Rectal smooth muscle tissue (tissue), 1 donor: ENCODE data around the gene BANF2.

Experiments
- H3K27ac ChIP-seq: one replicate; pipeline ENCODE4 v1.7.0; 2013; ENCODE audit warnings: low read depth, low read length, inconsistent platforms
- H3K27me3 ChIP-seq: one replicate; pipeline ENCODE4 v1.7.0; 2013; ENCODE audit warnings: low read length; ENCODE audit not compliant: control insufficient read depth, insufficient read depth
- H3K36me3 ChIP-seq: one replicate; pipeline ENCODE4 v1.7.0; 2013; ENCODE audit warnings: low read length; ENCODE audit not compliant: control insufficient read depth, insufficient read depth
- H3K4me1 ChIP-seq: one replicate; pipeline ENCODE4 v1.7.0; 2013; ENCODE audit warnings: low read length; ENCODE audit not compliant: control insufficient read depth, insufficient read depth
- H3K4me3 ChIP-seq: one replicate; pipeline ENCODE4 v1.7.0; 2013; ENCODE audit warnings: low read length
- H3K9ac ChIP-seq: one replicate; pipeline ENCODE4 v1.7.0; 2013; ENCODE audit warnings: low read length

Gene BANF2

GRCh38 chr20:17725094-17725835 is 25.5 kb downstream of the BANF2 start:
- Histone ChIP-seq H3K4me1 (no peaks in the 10 kb centered on the region), H3K27me3 (no peaks in the 10 kb centered on the region), H3K36me3 (no peaks in the 10 kb centered on the region), H3K4me3 (no peak overlapping the region), H3K9ac (no peak overlapping the region), H3K27ac (no peak overlapping the region)

- no peaks in the 10 kb centered on the region for H3K27me3 ChIP-seq
- H3K4me1 ChIP-seq: no peaks in the 10 kb centered on the region
- H3K27ac ChIP-seq: no peak overlapping the region
- H3K9ac ChIP-seq: no peak overlapping the region
- H3K36me3 ChIP-seq: no peaks in the 10 kb centered on the region
- no peak overlapping the region for H3K4me3 ChIP-seq
These were observed 27.1 kb downstream of the BANF2 start for GRCh38 chr20:17726902-17727301.

- Histone ChIP-seq H3K4me3 (no peak overlapping the region), H3K27me3 (no peaks in the 10 kb centered on the region), H3K27ac (no peak overlapping the region), H3K9ac (no peak overlapping the region), H3K4me1 (no peaks in the 10 kb centered on the region), H3K36me3 (no peaks in the 10 kb centered on the region)
These were observed 27.6 kb downstream of the BANF2 start for GRCh38 chr20:17727351-17727750.

- Histone ChIP-seq H3K27ac (no peak overlapping the region), H3K36me3 (no peaks in the 10 kb centered on the region), H3K27me3 (no peaks in the 10 kb centered on the region), H3K4me3 (no peak overlapping the region), H3K4me1 (no peaks in the 10 kb centered on the region), H3K9ac (no peak overlapping the region)
These were observed 28.3 kb downstream of the BANF2 start for GRCh38 chr20:17728074-17728473.

GRCh38 chr20:17730071-17730470 is 30.3 kb downstream of the BANF2 start:
- H3K4me1 ChIP-seq: no peaks in the 10 kb centered on the region
- no peak overlapping the region for H3K27ac ChIP-seq
- no peaks in the 10 kb centered on the region for H3K36me3 ChIP-seq
- no peak overlapping the region for H3K4me3 ChIP-seq
- H3K27me3 ChIP-seq: no peaks in the 10 kb centered on the region
- no peak overlapping the region for H3K9ac ChIP-seq

- no peaks in the 10 kb centered on the region for H3K27me3 ChIP-seq
- no peak overlapping the region for H3K9ac ChIP-seq
- no peaks in the 10 kb centered on the region for H3K36me3 ChIP-seq
- no peak overlapping the region for H3K4me3 ChIP-seq
- no peak overlapping the region for H3K27ac ChIP-seq
- H3K4me1 ChIP-seq: no peaks in the 10 kb centered on the region
These were observed 31.5 kb downstream of the BANF2 start for GRCh38 chr20:17731233-17731632.

GRCh38 chr20:17732907-17733521 is 33.2 kb downstream of the BANF2 start:
- no peak overlapping the region for H3K4me3 ChIP-seq
- no peaks in the 10 kb centered on the region for H3K4me1 ChIP-seq
- no peaks in the 10 kb centered on the region for H3K36me3 ChIP-seq
- no peaks in the 10 kb centered on the region for H3K27me3 ChIP-seq
- no peak overlapping the region for H3K27ac ChIP-seq
- H3K9ac ChIP-seq: no peak overlapping the region

- Histone ChIP-seq H3K36me3 (no peaks in the 10 kb centered on the region), H3K27me3 (no peaks in the 10 kb centered on the region), H3K4me1 (no peaks in the 10 kb centered on the region), H3K9ac (no peak overlapping the region), H3K4me3 (no peak overlapping the region), H3K27ac (no peak overlapping the region)
These were observed 34.1 kb downstream of the BANF2 start for GRCh38 chr20:17733767-17734304.

- Histone ChIP-seq H3K4me3 (no peak overlapping the region), H3K27me3 (no peaks in the 10 kb centered on the region), H3K9ac (no peak overlapping the region), H3K4me1 (no peaks in the 10 kb centered on the region), H3K27ac (no peak overlapping the region), H3K36me3 (no peaks in the 10 kb centered on the region)
These were observed 34.6 kb downstream of the BANF2 start for GRCh38 chr20:17734374-17734773.

GRCh38 chr20:17735206-17735804 is 35.5 kb downstream of the BANF2 start:
- no peaks in the 10 kb centered on the region for H3K36me3 ChIP-seq
- no peaks in the 10 kb centered on the region for H3K27me3 ChIP-seq
- H3K4me1 ChIP-seq: no peaks in the 10 kb centered on the region
- H3K4me3 ChIP-seq: no peak overlapping the region
- no peak overlapping the region for H3K27ac ChIP-seq
- H3K9ac ChIP-seq: no peak overlapping the region

GRCh38 chr20:17735959-17736621 is 36.3 kb downstream of the BANF2 start:
- Histone ChIP-seq H3K27me3 (no peaks in the 10 kb centered on the region), H3K27ac (no peak overlapping the region), H3K36me3 (no peaks in the 10 kb centered on the region), H3K4me3 (no peak overlapping the region), H3K4me1 (no peaks in the 10 kb centered on the region), H3K9ac (no peak overlapping the region)

- Histone ChIP-seq H3K36me3 (no peaks in the 10 kb centered on the region), H3K4me1 (no peaks in the 10 kb centered on the region), H3K9ac (no peak overlapping the region), H3K27me3 (no peaks in the 10 kb centered on the region), H3K4me3 (no peak overlapping the region), H3K27ac (no peak overlapping the region)
These were observed 38.4 kb downstream of the BANF2 start for GRCh38 chr20:17738154-17738553.
